HG03095 (cell line): Measurements from ENCODE around the gene PRKCQ.

ENCODE experiments used
- ATAC-seq: cut with Tn5 transposase; IDR thresholded peaks from one replicate; pipeline ENCODE4 v1.9.1; 2021; ENCODE audit warnings: moderate library complexity; ENCODE audit not compliant: unreplicated experiment

Gene PRKCQ

DNA sequence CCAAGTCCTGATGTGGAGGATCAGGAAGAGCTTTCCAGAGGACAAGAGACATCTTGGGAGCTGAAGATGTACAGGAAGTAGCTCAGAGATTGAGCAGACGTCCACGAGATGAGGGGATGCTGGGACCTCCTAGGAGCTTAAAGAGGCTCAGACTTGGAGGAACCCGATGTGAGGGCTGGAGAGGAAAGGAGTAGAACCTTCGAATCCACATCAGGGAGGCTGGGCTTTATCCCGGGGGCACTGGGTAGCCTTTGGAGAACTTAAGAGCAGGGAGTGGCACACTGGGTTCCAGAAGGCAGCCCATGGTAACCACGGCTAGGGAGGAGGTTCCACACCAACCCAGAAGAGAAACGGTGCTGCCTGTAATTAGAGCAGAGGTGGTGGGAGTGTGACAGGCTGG lies 10.8 kb downstream of the PRKCQ start:
- no peak for ATAC-seq

DNA sequence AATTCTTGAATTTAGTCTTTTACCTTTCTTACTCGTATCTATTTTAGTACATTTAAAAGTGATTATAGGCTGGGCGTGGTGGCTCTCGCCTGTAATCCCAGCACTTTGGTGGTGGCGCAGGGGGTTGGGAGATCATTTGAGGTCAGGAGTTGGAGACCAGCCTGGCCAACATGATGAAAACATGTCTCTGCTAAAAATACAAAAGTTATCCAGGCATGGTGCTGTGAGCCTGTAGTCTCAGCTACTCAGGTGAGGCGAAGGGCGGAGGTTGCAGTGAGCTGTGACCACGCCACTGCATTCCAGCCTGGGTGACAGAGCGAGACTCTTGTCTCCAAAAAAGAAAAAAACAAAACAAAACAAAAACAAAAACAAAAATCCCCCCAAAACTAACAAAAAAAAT lies 12.2 kb downstream of the PRKCQ start:
- ATAC-seq, result no peak

DNA sequence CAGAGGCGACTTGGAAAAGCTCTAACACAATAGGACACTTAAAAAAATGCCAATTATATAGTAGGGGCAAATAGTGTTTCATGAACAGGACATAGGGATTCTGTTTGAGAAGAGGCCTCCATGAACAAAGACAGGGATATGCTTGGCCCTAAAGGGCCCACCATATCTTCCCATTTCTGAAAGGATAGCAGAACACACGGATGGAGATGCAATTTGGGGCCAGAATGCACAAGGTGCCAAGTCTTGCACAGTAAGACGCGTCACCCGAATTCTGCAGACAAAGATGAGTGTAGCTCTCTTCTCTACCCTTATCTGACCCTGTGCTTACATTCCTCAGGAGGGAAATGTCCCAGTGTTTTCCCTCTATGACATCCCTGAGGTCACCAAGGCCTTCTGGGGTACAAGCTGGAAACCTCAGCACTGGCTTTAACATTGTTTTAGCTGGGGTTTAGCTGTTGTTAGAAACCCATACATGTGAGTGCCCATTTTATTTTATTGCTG lies 12.8 kb downstream of the PRKCQ start:
- no peak for ATAC-seq

DNA sequence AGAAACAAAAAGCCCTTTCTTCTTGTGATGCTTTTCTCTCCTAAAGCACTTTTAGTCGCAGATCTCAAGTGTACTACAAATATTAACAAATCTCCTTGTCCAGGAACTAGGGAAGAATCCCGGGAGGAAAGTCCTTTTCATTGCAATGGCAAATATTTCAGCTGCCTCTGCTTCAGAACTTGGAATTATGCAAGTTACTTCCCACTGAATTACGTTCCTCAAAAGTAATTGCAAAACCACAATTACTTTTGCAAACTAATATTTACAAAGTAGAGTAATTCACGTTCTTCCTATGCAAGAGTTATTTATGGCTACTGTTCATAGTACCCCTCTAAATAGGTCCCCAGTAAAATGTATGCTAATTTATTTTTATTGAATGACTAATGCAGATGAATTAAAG lies 14.5 kb downstream of the PRKCQ start:
- ATAC-seq, result no peak

DNA sequence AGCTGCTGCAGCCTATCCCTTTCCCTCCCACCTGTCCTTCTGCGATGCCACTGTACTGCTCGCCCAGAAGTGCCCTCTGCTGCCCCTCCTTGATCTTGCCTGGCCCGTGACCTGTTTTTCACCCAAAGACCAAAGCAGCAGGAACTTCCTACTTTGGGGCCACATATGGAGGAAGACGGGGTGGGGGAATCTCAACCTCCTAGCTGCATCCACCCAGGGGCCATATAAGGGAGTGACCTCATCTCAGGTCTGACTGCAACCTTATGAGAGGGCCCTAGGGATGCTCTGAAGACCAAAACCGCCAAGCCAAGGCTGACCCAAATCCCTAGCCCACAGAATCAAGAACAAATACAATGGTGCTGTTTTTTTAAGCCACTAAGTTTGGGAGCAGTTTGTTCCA lies 15.7 kb downstream of the PRKCQ start:
- no peak for ATAC-seq

DNA sequence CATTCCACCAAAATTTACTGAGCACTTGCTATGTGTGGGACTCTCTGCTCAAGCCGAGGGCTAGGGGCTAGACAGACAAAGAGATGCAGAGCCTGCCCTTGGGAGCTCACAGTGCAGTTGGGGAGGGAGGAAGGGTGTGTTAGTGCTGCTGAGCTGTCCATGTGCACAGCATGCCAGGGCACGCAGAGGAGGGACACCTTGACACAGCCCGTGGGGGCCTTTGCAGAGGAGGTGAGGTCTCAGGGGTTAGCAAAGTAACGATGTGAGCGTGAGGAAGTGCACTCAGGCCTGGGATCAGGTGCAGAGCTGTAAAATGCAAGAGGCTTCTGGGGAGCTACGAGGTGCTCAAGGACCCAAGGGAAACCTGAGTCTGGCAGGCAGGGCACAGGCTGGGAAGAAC lies 16.3 kb downstream of the PRKCQ start:
- no peak for ATAC-seq

DNA sequence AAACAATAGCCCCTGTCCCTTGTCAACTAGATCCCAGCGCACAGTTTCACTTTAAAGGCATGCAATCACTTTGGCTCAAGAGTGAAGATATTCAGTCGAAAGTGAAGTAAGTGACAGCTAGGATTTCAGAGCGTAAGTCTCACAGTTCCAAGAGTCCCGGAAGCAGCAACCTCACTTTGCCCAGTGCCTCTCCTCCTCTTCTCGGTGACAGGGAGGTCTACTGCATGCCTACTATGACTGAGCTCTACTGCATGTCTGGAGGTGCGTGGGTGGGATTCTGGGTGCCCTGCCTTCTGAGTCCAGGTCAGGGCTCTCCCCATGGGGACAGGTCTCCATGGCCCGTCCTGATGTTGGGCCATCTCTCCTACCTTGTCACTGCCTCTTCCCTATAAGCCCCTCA lies 17.0 kb downstream of the PRKCQ start:
- ATAC-seq, result no peak

DNA sequence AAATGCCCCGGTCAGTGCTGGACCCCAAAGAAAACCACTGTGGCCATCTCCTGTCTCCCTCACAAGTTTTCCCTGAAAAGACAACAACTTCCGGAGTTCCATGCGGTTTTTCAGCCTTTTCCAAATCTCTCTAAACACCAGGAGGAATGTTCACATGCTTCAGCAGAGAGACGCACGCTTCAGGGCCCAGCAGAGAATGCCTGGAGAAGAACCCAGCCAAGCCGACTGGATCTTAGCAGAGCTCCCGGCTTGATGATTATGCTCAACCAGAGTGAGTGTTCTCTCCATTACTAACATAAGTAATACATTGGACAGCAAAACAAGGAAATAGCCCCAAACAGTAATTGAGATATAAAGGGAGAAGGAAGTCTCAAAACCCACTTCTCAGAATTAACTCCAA lies 17.9 kb downstream of the PRKCQ start:
- ATAC-seq, result no peak

DNA sequence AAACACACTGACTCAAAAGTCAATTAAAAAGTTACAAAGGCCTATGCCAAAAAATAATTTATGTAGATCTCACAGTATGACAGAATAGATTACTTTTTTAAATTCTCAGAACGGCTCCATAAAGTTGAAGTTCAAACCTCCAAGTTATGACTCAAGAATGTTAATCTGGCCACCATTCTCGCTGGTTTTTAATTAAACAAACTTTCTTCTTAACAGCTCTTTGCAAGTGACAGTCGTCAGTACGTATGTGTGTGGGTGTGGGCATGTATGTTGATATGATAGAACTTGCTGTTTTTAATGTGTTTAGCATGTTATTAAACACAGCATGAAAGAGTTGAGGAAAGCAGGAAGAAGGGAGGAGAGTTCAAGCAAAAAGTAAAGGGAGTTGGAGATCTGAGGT lies 18.5 kb downstream of the PRKCQ start:
- no peak for ATAC-seq

DNA sequence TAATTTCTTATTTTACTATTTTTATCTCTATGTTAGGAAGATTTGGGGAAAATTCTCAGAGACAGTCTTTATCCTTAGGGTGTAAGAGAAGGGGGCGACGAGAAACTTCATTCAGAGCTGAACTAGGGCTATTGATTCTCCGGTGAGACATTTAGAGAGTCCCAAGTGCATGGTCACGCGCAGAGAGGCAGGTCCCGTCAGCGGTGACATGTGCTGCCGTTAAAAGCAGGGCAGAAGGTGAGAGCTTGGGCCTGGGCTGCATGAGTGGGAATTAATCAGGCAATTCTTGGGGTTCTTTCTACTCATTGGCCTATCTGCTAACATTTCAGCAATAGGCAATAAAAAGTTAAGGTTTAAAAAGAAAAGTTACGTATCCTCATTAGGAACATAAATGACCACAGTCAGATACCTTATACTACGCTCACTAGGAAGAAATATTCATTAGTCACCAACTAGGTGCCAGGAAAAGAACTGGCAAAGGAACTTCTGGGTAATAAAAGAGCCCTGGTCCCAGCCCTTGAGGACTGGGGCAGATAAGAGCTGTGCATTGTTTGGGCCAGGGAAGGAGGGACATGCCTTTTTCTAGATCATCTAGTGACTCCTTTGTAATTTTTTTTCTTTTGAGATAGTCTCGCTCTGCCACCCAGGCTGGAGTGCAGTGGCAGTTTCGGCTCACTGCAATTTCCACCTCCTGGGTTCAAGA lies 21.2 kb downstream of the PRKCQ start:
- no peak for ATAC-seq

DNA sequence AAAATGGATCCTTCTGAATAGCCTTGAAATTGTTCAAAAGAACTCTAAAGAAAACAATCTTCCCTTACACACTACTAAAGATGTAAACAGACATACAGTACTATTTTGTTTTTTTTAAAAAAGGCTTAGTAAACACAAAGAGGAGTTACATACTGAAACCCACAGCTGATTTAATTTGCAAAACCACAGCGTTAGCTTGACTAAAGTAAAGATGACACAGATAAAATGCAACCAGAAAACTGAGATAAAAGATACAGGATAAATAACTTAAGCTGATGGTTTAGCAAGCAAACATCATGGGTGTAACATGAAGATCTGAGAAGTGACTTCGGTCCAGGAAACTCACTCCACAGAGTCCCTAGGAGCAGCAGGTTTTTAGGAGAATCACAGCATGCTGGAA lies 21.8 kb downstream of the PRKCQ start:
- ATAC-seq, result no peak

DNA sequence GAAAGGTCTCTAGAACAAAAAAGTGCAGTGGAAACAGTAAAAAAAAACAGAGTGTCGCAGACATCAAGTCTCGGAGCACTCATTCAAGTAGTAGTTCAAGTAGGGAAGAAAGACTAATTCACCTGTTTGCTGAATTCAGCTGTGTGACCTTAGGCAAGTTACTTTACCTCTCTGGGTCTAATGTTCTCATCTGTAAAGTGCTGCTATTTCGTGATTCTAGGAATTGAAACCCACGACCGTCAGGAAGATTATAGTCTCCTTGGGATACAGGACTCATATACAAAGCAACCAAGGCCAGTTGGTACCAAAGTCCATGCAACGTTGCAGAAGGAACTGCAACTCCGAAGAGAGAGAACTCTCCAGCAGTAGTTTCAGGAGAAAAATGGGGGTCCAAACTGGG lies 26.1 kb downstream of the PRKCQ start:
- ATAC-seq, result no peak

DNA sequence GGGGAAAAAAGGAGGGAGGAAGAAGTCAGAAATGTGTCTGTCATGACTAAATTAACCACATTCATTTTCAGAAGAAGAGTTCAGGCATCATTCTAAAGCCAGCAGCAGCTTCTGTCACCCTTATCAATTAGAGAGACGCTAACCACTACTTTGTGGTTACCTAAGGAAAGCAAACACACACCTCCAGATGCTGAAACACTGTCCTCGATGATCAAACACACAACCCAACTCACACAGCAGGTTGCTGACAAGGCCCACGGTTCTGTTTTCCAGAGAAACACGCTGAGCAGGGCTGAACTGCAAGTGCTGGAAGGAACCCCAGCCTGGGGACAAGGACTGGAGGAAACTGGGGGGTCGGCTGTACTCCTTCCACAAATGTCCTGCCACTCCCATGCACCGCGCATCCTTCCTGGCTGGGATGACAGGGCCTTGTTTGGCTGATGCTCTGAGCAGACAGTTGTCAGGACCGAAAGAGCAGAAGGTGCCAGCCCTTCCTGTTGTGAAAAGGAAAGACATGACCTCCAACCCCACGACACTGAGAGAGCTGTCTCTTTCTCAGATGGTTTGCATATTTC lies 36.6 kb downstream of the PRKCQ start:
- no peak for ATAC-seq

DNA sequence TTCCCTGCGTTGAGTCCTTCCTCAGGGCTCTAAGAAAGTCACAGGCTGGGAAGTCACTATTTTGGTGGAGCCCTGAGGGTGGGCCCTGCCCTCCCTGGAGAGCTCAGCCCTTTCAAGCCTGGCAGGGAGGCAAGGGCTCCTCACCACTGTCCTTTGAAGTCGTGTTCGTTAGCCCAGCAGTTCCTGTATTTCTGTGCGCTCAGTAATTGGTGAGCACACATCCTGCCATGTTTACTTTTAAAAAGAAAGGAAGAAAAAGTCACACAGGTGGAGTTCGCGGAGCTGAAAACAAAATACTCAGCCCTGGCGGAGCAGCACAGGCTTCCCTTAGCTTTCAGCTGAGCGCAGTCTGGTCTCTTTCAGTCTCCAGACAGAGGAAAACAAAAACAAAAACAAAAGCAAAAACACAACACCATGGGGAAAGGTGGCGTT lies 37.1 kb downstream of the PRKCQ start:
- no peak for ATAC-seq

DNA sequence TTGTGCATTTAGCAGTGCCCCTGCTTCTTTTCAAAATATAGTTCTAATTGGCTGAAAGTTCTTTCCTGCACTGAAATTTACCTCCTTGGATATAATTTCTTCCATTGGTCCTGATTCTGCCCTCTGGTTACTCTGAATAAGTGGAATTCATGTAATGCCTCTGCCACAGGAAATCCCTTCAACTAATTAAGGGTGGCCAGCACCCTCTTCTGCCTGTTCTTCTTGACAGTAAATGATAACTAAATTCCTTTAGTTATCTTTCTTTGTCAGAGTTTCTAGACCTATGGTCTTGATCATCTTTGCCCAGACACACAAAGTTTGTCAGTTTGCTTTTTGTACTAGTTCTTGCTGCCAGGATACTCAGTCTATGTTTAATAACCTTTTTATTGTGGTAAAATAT lies 40.2 kb downstream of the PRKCQ start:
- ATAC-seq, result no peak

DNA sequence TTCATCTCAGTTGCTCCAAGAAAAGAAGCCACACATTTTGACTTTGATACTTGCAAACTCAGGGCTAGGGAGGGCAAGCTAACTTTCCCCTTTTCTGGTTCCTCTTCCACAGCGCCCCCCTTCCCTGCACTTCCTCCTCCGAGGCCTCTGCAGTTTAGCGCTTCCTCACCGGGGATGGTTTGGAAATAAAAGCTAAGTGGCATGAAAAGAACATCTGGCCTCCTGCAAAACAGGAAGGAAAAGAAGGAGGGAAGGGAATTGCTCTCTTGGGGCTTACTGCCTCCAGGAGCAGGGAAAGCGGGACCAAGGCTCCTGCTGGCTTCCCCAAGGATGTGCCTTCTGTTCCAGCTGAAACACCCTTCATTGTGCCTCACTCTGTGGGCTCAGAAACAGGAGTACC lies 42.3 kb downstream of the PRKCQ start:
- ATAC-seq, result no peak

DNA sequence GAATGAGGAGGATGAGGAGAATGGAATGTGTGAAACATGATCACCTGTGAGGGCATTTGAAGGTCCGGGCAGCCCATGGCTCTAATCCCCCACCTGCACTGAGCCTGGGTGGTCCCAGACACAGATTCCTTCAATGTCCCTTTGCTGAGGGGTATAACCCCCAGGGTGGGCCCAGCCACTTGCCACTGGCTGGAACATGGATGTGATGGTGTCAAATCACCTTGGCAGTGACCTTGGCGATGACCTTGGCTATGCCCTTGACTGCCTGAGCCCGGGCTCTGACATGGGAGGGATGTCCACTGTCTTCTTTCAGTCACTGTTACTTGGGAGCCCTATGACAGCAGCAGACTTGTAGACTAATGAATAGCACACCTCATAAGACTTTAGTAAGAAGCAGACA lies 44.0 kb downstream of the PRKCQ start:
- no peak for ATAC-seq

DNA sequence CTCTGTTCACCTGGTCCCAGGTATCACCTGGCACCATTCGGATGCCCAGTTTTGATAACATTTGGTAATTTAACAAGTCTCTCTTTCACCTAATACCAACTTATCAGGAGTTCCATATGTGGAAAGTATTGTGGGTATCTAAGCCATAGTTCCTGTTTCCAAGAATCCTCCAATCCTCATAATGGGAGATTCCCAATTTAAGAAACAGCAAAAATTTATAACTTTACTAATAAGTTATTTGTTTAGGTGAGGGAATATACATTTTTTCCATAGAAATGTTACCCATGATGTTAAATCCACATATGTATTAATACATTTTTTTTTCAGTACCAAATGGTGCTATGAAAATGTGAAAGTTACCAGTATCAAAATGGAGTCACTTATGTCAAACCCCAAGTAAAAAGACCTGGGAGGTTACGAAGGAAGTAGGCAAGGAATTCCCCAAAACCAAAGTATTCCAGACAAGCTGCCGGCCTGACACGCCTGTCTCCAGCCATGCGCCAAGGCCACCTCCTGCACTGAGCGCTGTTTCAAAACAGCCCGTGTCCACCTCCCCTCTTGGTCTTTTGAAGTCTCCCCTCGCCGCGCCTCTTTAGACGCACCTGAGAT lies 44.8 kb downstream of the PRKCQ start:
- ATAC-seq, result no peak

DNA sequence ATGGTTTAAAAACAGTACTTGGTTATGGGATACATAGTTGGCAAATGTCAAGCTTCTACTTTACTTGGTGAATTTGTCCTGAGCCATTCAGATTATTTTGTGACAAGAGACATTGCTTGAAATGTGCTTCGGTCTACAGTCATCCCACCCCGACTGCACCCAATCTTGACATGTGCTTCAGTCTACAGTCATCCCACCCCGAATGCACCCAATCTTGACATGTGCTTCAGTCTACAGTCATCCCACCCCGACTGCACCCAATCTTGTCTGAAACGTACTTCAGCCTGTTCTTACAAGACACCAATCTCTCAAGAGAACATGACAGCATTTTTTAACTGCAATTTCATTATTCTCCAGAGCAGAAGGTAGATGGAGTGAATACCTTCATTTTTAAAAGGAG lies 47.8 kb downstream of the PRKCQ start:
- ATAC-seq, result no peak

DNA sequence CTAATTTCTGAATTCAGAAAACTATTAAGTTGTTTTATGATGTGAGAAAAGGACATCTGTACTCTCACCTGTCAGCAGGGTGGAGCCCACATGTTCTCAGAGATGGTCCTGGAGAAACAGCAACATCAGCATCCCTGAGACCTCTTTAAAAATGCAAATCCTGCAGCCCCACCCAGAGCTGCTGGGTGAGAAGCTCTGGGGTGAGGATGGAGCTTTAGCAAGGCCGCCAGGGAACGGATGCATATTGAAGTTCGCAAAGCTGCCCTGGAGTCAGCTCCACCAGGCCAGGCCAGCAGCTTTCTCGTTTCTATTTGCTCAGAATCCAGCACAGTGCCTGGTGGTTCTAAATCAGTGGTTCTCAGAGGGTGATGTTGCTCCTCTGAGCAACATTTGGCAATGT lies 49.1 kb downstream of the PRKCQ start:
- no peak for ATAC-seq

DNA sequence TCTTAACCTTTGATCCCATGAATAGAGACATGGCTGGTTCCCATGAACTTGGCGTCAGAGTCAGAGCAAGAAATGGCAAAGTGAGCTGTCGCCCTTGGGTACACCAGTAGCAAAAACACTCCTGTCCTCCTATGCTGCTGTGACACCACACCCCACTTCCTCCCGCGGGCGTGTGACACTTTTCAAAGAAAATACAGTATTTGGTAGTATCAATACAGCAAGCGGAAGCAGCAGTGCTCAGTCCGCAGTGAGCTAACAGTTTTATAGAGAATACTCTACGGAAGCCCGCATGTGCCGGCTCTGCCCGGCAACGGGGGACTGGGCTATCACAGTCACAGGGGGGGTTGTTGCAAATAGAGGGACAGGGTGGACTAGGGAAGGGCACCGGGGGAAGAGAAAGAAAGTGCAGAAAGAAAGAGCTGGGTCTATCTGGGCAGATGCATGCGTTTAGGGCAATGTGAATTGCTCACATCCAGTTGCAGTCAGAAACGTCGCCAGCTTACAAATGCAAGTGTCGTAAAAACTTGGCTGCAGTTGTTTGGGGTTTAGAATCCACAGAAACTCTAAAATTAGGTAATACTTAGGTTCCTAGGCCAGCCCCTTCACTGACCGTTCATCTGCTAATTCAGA lies 49.8 kb downstream of the PRKCQ start:
- ATAC-seq, result no peak
